Measurements from ENCODE around the gene SGPP2. TPM values are rescaled to one million over a fixed set of nuclear protein-coding genes. Genes with fewer than 3 reads are reported as not detected.

SGPP2 gene
- total and polyA plus RNA-seq, 2 donors (not counting 3 experiments of a cell fraction or from before 2014, with no cell fraction given): not detected

DNA sequence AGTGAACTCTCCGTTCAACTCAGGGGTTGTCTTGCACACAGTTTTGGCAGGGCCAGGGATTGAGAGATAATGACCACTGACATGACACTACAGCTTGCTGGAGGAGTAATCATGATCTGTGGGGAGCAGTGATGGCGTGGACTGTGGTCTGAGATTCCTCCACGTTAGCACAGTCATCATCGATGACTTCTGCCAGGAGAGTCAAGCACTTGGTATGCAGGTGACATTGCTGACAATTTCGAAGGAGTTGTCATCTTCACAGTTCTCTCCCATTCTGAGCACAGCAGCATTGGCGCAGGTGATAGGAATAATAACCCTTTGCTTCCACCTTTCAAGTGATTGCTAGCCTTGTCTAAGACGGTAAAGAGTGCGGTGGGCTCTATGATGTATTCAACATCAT is 79.8 kb downstream of the SGPP2 start:
- TF ChIP-seq GATA2 (IDR thresholded peaks at IDR 0.05; ENCODE audit: insufficient read depth, insufficient read length, low read depth, low read length) (no peak), POLR2A (IDR thresholded peaks at IDR 0.05; ENCODE audit: low read depth, low read length) (no peak), JUN (IDR thresholded peaks at IDR 0.05; ENCODE audit: borderline replicate concordance, insufficient read depth, insufficient read length, low read depth) (no peak), MYC (IDR thresholded peaks at IDR 0.05; ENCODE audit: low read depth, low read length) (no peak), EZH2 (IDR thresholded peaks at IDR 0.05; ENCODE audit: borderline replicate concordance, low read depth, low read length, severe bottlenecking) (no peak), FOS (IDR thresholded peaks at IDR 0.05; ENCODE audit: borderline replicate concordance, insufficient read depth, low read length) (no peak), POLR2AphosphoS5 (IDR thresholded peaks at IDR 0.05; ENCODE audit: insufficient read depth, low read depth, low read length) (no peak)
- TF ChIP-seq, protein P1, sequence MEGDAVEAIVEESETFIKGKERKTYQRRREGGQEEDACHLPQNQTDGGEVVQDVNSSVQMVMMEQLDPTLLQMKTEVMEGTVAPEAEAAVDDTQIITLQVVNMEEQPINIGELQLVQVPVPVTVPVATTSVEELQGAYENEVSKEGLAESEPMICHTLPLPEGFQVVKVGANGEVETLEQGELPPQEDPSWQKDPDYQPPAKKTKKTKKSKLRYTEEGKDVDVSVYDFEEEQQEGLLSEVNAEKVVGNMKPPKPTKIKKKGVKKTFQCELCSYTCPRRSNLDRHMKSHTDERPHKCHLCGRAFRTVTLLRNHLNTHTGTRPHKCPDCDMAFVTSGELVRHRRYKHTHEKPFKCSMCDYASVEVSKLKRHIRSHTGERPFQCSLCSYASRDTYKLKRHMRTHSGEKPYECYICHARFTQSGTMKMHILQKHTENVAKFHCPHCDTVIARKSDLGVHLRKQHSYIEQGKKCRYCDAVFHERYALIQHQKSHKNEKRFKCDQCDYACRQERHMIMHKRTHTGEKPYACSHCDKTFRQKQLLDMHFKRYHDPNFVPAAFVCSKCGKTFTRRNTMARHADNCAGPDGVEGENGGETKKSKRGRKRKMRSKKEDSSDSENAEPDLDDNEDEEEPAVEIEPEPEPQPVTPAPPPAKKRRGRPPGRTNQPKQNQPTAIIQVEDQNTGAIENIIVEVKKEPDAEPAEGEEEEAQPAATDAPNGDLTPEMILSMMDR (IDR thresholded peaks at IDR 0.05; ENCODE audit: extremely low read depth in 1 of 2, insufficient read depth in 1 of 2, low read depth in 1 of 2, low read length in 2 of 2): no peak
- TF ChIP-seq, protein P2, sequence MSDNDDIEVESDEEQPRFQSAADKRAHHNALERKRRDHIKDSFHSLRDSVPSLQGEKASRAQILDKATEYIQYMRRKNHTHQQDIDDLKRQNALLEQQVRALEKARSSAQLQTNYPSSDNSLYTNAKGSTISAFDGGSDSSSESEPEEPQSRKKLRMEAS (IDR thresholded peaks at IDR 0.05; ENCODE audit: insufficient read depth, insufficient read length): no peak
- H3K27me3 ChIP-seq (ENCODE audit: control insufficient read depth in 2 of 2, insufficient read depth in 2 of 2, low read length in 2 of 2): peaks cover 0 to 2% of the 10 kb centered on the region in 2 experiments
- H3K36me3 ChIP-seq (ENCODE audit: control insufficient read depth in 2 of 2, extremely low read depth in 1 of 2, insufficient read depth in 2 of 2, low read length in 2 of 2): no peaks in the 10 kb centered on the region
- no peak for FAIRE-seq
- no peak for DNase-seq (ENCODE audit: low read depth, low spot score)
- H3K9me1 ChIP-seq (replicated peaks; ENCODE audit: control insufficient read depth, extremely low read depth, insufficient read depth, low read length): no peaks in the 10 kb centered on the region
- no peaks in the 10 kb centered on the region for H3K4me1 ChIP-seq (ENCODE audit: control insufficient read depth, extremely low read depth, insufficient read depth, low read length)
- BruUV-seq (replicated peaks): no TSS peak
- intact Hi-C loops (cut with micrococcal nuclease) (no loop called here), dilution Hi-C loops (cut with MboI; ENCODE audit: extremely low pct_ligation_motif_present, low sequenced_read_pairs) (no loop called here)
- no peaks in the 10 kb centered on the region for H3K79me2 ChIP-seq (ENCODE audit: control insufficient read depth, insufficient read depth, low read length)
- ChIA-PET POLR2A (no interaction called here), CTCF (no interaction called here)
- H3K27ac ChIP-seq (ENCODE audit: insufficient read depth, low read depth, low read length): no peak overlapping the region
- H2AFZ ChIP-seq (ENCODE audit: low read depth, low read length): no peak overlapping the region
- no peaks in the 10 kb centered on the region for H4K20me1 ChIP-seq (replicated peaks; ENCODE audit: control insufficient read depth, extremely low read depth, insufficient read depth, low read length)
- no peak overlapping the region for H3K4me3 ChIP-seq (replicated peaks in 1 of 3; ENCODE audit: insufficient read depth in 1 of 3, low read depth in 1 of 3, low read length in 3 of 3)
- no peaks in the 10 kb centered on the region for H3K9me3 ChIP-seq (replicated peaks; ENCODE audit: control insufficient read depth, insufficient read depth, low read length)
- H3K4me2 ChIP-seq (ENCODE audit: insufficient read depth, low read length): no peak overlapping the region
- no peak overlapping the region for H3K9ac ChIP-seq (replicated peaks; ENCODE audit: extremely low read depth, insufficient read depth, low read length)
